HCT116 (cell line): Measurements from ENCODE around the gene TRPC4.

ENCODE experiments used
- EZH2 ChIP-seq: fragments of 200-600 bp; sonication (generic); IDR thresholded peaks from 2 replicates; pipeline ENCODE4 v1.6.1; 2017; ENCODE audit warnings: antibody characterized with exemption, mixed run types
- FOSL1 ChIP-seq: IDR thresholded peaks from 2 replicates; pipeline ENCODE4 v1.6.1; 2012; ENCODE audit warnings: low read depth
- JUND ChIP-seq: IDR thresholded peaks from 2 replicates; pipeline ENCODE4 v1.6.1; 2012
- TF ChIP-seq, protein P1 (sequence below), 3 experiments: fragments of 200-600 bp in 1 of 3; sonication (generic) in 1 of 3; IDR thresholded peaks in 2 of 3; conservative IDR thresholded peaks in 1 of 3; 2 replicates each; pipeline ENCODE4 v1.5.1; 2012 to 2017; ENCODE audit warnings: low read depth in 2 of 3, low read length in 2 of 3, antibody characterized with exemption in 1 of 3, borderline replicate concordance in 1 of 3, control low read depth in 1 of 3, mild to moderate bottlenecking in 1 of 3, mixed read lengths in 1 of 3, mixed run types in 1 of 3, moderate library complexity in 1 of 3; ENCODE audit not compliant: insufficient read depth in 1 of 3
- TF ChIP-seq, protein P2 (sequence below): IDR thresholded peaks from 2 replicates; pipeline ENCODE4 v1.6.1; 2012

GRCh38 chr13:37769545-37769944, 100.0 kb downstream of the TRPC4 start:
- TF ChIP-seq, protein P1, sequence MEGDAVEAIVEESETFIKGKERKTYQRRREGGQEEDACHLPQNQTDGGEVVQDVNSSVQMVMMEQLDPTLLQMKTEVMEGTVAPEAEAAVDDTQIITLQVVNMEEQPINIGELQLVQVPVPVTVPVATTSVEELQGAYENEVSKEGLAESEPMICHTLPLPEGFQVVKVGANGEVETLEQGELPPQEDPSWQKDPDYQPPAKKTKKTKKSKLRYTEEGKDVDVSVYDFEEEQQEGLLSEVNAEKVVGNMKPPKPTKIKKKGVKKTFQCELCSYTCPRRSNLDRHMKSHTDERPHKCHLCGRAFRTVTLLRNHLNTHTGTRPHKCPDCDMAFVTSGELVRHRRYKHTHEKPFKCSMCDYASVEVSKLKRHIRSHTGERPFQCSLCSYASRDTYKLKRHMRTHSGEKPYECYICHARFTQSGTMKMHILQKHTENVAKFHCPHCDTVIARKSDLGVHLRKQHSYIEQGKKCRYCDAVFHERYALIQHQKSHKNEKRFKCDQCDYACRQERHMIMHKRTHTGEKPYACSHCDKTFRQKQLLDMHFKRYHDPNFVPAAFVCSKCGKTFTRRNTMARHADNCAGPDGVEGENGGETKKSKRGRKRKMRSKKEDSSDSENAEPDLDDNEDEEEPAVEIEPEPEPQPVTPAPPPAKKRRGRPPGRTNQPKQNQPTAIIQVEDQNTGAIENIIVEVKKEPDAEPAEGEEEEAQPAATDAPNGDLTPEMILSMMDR (IDR thresholded peaks at IDR 0.05 in 2 of 3, conservative IDR thresholded peaks at IDR 0.05 in 1 of 3; ENCODE audit: borderline replicate concordance in 1 of 3, insufficient read depth in 1 of 3, low read depth in 2 of 3, low read length in 2 of 3), result no peak
- TF ChIP-seq FOSL1, result no peak
- TF ChIP-seq JUND, result no peak
- TF ChIP-seq EZH2, result no peak
- TF ChIP-seq, protein P2, sequence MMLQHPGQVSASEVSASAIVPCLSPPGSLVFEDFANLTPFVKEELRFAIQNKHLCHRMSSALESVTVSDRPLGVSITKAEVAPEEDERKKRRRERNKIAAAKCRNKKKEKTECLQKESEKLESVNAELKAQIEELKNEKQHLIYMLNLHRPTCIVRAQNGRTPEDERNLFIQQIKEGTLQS, result no peak
